ENCODE measurements around the gene KICS2.

GRCh38 chr12:64253356-64253755, 31.3 kb upstream of the KICS2 start:
- TF ChIP-seq ZKSCAN1 (IDR thresholded peaks at IDR 0.05; ENCODE audit: low read length), result no peak
- TF ChIP-seq CEBPB (IDR thresholded peaks at IDR 0.05; ENCODE audit: borderline replicate concordance, low read depth, low read length), result no peak
- no peak for TF ChIP-seq GPN1 (CRISPR knock-in tag; IDR thresholded peaks at IDR 0.05; ENCODE audit: borderline replicate concordance)
- no peak for TF ChIP-seq ZNF235 (CRISPR knock-in tag; IDR thresholded peaks at IDR 0.05; ENCODE audit: borderline replicate concordance)
- TF ChIP-seq MYPOP (CRISPR knock-in tag; IDR thresholded peaks at IDR 0.05), result no peak
- no peak for TF ChIP-seq EZH2 (conservative IDR thresholded peaks at IDR 0.05; ENCODE audit: low read depth, low read length)
- no peak for TF ChIP-seq ZNF260 (CRISPR knock-in tag; IDR thresholded peaks at IDR 0.05; ENCODE audit: borderline replicate concordance, low read depth)
- no peak for TF ChIP-seq ZNF780A (CRISPR knock-in tag; IDR thresholded peaks at IDR 0.05)
- no peak for TF ChIP-seq CENPBD1 (CRISPR knock-in tag; IDR thresholded peaks at IDR 0.05; ENCODE audit: borderline replicate concordance, low read depth)
- no peak for TF ChIP-seq ZNF274 (CRISPR knock-in tag; IDR thresholded peaks at IDR 0.05)
- no peak for TF ChIP-seq PHF20 (CRISPR knock-in tag; IDR thresholded peaks at IDR 0.05)
